HEK293T (cell line): ENCODE measurements around the gene MEX3C.

ENCODE experiments used
- CTCF ChIA-PET: fragments of 350-600 bp; formaldehyde crosslinking; extraction: SDS; loops from one replicate; lab custom pipeline; 2021; ENCODE audit warnings: antibody characterized with exemption, inconsistent platforms; lab: Yijun Ruan, JAX
- POLR2A ChIA-PET: fragments of 350-600 bp; formaldehyde crosslinking; extraction: SDS; loops from one replicate; lab custom pipeline; 2020; ENCODE audit warnings: antibody characterized with exemption, inconsistent platforms; lab: Yijun Ruan, JAX
- DNase-seq: peaks from one replicate; pipeline ENCODE4 v3.0.0; 2012; ENCODE audit warnings: mixed read lengths; ENCODE audit errors: extremely low spot score
- ARNT ChIP-seq: fragments of 450-650 bp; IDR thresholded peaks from 2 replicates; pipeline ENCODE4 v1.6.1; 2017; ENCODE audit warnings: mild to moderate bottlenecking
- BHLHE40 ChIP-seq: fragments of 450-650 bp; IDR thresholded peaks from 2 replicates; pipeline ENCODE4 v1.6.1; 2016; ENCODE audit warnings: mild to moderate bottlenecking, moderate library complexity, borderline replicate concordance
- CTBP1 ChIP-seq: fragments of 450-650 bp; IDR thresholded peaks from 2 replicates; pipeline ENCODE4 v1.6.1; 2016; ENCODE audit warnings: borderline replicate concordance
- ELF4 ChIP-seq: fragments of 450-650 bp; IDR thresholded peaks from 2 replicates; pipeline ENCODE4 v1.6.1; 2017; ENCODE audit warnings: antibody characterized with exemption
- FOXA1 ChIP-seq: fragments of 450-650 bp; IDR thresholded peaks from 2 replicates; pipeline ENCODE4 v1.6.1; 2016; ENCODE audit warnings: mild to moderate bottlenecking
- FOXK2 ChIP-seq: fragments of 450-650 bp; IDR thresholded peaks from 2 replicates; pipeline ENCODE4 v1.6.1; 2016; ENCODE audit warnings: mild to moderate bottlenecking
- FOXM1 ChIP-seq: fragments of 450-650 bp; IDR thresholded peaks from 2 replicates; pipeline ENCODE4 v1.6.1; 2017; ENCODE audit warnings: mild to moderate bottlenecking, borderline replicate concordance
- HDGF ChIP-seq: fragments of 450-650 bp; IDR thresholded peaks from 2 replicates; pipeline ENCODE4 v1.6.1; 2017; ENCODE audit warnings: antibody characterized with exemption, borderline replicate concordance
- L3MBTL2 ChIP-seq: fragments of 450-650 bp; conservative IDR thresholded peaks from 2 replicates; pipeline ENCODE4 v1.6.1; 2016; ENCODE audit warnings: mild to moderate bottlenecking
- LEF1 ChIP-seq: fragments of 450-650 bp; IDR thresholded peaks from 2 replicates; pipeline ENCODE4 v1.6.1; 2017; ENCODE audit warnings: mild to moderate bottlenecking, borderline replicate concordance
- NFRKB ChIP-seq: fragments of 450-650 bp; IDR thresholded peaks from 2 replicates; pipeline ENCODE4 v1.6.1; 2016; ENCODE audit warnings: mild to moderate bottlenecking, moderate library complexity
- PKNOX1 ChIP-seq: fragments of 450-650 bp; IDR thresholded peaks from 2 replicates; pipeline ENCODE4 v1.6.1; 2016
- SP1 ChIP-seq: fragments of 450-650 bp; IDR thresholded peaks from 2 replicates; pipeline ENCODE4 v1.6.1; 2017
- SUZ12 ChIP-seq: fragments of 450-650 bp; IDR thresholded peaks from 2 replicates; pipeline ENCODE4 v1.6.1; 2016; ENCODE audit warnings: mild to moderate bottlenecking
- TARDBP ChIP-seq: fragments of 450-650 bp; IDR thresholded peaks from 2 replicates; pipeline ENCODE4 v1.6.1; 2016
- ZNF384 ChIP-seq: fragments of 450-650 bp; IDR thresholded peaks from 2 replicates; pipeline ENCODE4 v1.6.1; 2016

Gene MEX3C

DNA sequence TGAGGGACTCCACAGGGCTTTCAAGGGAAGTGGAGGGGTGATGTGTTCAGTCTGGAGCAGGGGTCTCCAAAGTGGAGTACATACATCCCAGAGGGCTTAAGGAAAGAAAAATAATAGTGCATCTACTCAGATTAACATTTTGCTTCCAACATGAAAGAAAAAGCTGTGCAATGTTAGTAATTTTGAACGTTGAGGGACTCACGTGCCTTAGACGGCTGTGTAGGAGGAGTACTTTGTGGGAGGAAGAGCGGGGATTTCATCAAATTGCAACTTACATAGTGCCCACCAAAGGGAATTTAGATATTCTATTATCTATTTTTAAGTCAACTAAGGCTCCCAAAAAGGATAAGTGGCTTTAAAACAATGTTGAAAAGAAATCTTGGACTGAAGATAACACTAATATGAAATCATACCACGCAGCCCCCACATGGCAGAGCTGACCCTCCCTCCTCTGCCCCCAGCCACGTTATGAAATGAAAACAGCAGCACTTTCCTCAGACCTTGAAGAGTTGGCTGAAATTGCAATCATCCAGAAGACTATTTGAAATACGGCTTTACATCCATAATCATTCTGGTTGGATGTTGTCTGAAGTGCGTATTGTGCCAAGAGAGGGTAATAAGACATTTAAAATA, 42.9 kb downstream of the MEX3C start:
- CTCF ChIA-PET: no interaction called here
- TF ChIP-seq ELF4 (no peak), PKNOX1 (no peak), NFRKB (no peak)
- DNase-seq: no peak
- POLR2A ChIA-PET: no interaction called here

DNA sequence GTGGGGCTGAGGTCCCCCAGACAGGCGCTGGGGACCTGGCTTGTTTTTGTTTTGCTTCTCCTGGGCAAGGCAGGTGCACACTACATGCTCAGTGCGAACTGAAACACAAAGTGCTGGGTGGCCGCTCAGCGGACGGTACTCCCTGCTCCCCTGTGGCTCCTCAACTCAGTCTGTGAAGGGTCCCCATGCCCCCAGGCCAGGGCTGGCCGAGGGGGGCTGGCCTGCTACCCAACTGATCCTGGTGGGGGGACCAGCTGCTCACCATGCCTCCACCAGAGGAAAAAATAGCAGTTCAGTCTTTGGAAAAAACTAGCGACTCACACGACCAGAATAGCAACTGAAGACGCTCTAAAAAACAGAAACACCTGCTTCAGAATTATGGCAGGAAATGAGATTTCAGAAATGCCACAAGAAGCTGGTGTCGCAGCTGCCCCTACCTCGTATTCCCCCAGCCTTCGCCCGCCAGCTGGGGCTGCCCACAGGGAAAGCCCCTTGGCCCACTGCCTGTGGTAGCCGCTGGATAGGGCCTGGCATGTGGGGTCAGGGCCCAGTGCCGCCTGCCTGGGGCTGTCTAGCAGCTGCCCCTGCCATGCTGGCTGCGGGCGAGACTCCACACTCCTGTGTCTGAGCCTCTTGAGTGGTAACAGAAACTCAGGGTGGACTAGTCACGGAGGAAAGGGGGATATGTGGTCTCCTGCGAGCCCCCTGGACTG, 43.7 kb downstream of the MEX3C start:
- TF ChIP-seq SP1 (no peak), L3MBTL2 (no peak), FOXA1 (no peak), CTBP1 (no peak), PKNOX1 (no peak), ZNF384 (no peak), ARNT (no peak), TARDBP (no peak), HDGF (no peak), FOXM1 (no peak), FOXK2 (no peak), NFRKB (no peak)
- no peak for DNase-seq
- POLR2A ChIA-PET: no interaction called here
- CTCF ChIA-PET: no interaction called here

GRCh38 chr18:51151568-51152511, 45.6 kb downstream of the MEX3C start:
- ChIA-PET CTCF (interaction anchor here (0.6 kb wide), 1 partner anchor 182 kb away, joined by 9 read pairs; no protein-coding TSS in a partner anchor), POLR2A (no interaction called here)
- DNase-seq: no peak
- TF ChIP-seq SP1 (no peak), FOXK2 (no peak), ELF4 (no peak), ZNF384 (no peak), CTBP1 (no peak), ARNT (no peak), NFRKB (no peak), TARDBP (no peak), BHLHE40 (no peak), FOXA1 (no peak), PKNOX1 (no peak), SUZ12 (no peak), LEF1 (no peak)

- no peak for DNase-seq
- TF ChIP-seq CTBP1 (no peak), LEF1 (no peak), FOXM1 (no peak), FOXK2 (no peak), SUZ12 (no peak), HDGF (no peak), PKNOX1 (no peak), L3MBTL2 (no peak), ARNT (no peak), NFRKB (no peak), FOXA1 (no peak), BHLHE40 (no peak), ELF4 (no peak), ZNF384 (no peak), SP1 (no peak), TARDBP (no peak)
- ChIA-PET POLR2A (no interaction called here), CTCF (no interaction called here)
Observed at GRCh38 chr18:51151185-51151567, 46.3 kb downstream of the MEX3C start.

- TF ChIP-seq CTBP1 (no peak), HDGF (no peak), TARDBP (no peak), ZNF384 (no peak), FOXK2 (no peak), FOXA1 (no peak), PKNOX1 (no peak), SP1 (no peak), NFRKB (no peak), SUZ12 (no peak), BHLHE40 (no peak), ELF4 (no peak), ARNT (no peak), LEF1 (no peak), L3MBTL2 (no peak)
- ChIA-PET CTCF (interaction anchor here (1.0 kb wide), 1 partner anchor 15 kb away, joined by 3 read pairs; no protein-coding TSS in a partner anchor), POLR2A (interaction anchor here (0.7 kb wide), 1 partner anchor 45 kb away, joined by 3 read pairs; no protein-coding TSS in a partner anchor)
- no peak for DNase-seq
Observed at GRCh38 chr18:51150113-51150700, 47.3 kb downstream of the MEX3C start.
